MCF 10A (cell line): ENCODE measurements around the gene AUTS2. TPM values are rescaled to one million over a fixed set of nuclear protein-coding genes. Genes with fewer than 3 reads are reported as not detected.

Experiments
- BruUV-seq: library from RNA; stranded (reverse); fragments of 400-500 nt; replicated peaks from 2 replicates; lab custom pipeline; 2021; lab: Mats Ljungman, UMichigan
- CTCF ChIA-PET: fragments of 300-600 bp; sonication (Branson Sonifier 250); formaldehyde crosslinking; extraction: SDS; loops from one replicate; lab custom pipeline; 2021; ENCODE audit warnings: antibody characterized with exemption, inconsistent platforms; lab: Yijun Ruan, JAX
- POLR2A ChIA-PET: fragments of 300-600, 350-650 bp; sonication (Branson Sonifier 250); formaldehyde crosslinking; extraction: SDS; loops from one replicate; lab custom pipeline; 2020; ENCODE audit warnings: antibody characterized with exemption, inconsistent platforms; lab: Yijun Ruan, JAX
- DNase-seq: peaks from one replicate; pipeline ENCODE4 v3.0.0-alpha.2; 2018; ENCODE audit not compliant: unreplicated experiment
- H3K27ac Mint-ChIP-seq: one replicate; pipeline ENCODE4 v1.8.0; 2022; ENCODE audit warnings: mild to moderate bottlenecking, low read depth, mixed read lengths; ENCODE audit not compliant: unreplicated experiment
- H3K27me3 Mint-ChIP-seq: one replicate; pipeline ENCODE4 v1.8.0; 2022; ENCODE audit warnings: mixed read lengths; ENCODE audit not compliant: insufficient read depth, unreplicated experiment
- H3K36me3 Mint-ChIP-seq: one replicate; pipeline ENCODE4 v1.8.0; 2022; ENCODE audit warnings: mild to moderate bottlenecking, moderate library complexity, mixed read lengths; ENCODE audit not compliant: insufficient read depth, unreplicated experiment
- H3K4me1 Mint-ChIP-seq: one replicate; pipeline ENCODE4 v1.8.0; 2022; ENCODE audit warnings: mixed read lengths; ENCODE audit not compliant: insufficient read depth, unreplicated experiment
- H3K4me3 Mint-ChIP-seq: one replicate; pipeline ENCODE4 v1.8.0; 2022; ENCODE audit warnings: mild to moderate bottlenecking, moderate library complexity, mixed read lengths; ENCODE audit not compliant: unreplicated experiment
- H3K9me3 Mint-ChIP-seq: one replicate; pipeline ENCODE4 v1.8.0; 2022; ENCODE audit warnings: mixed read lengths; ENCODE audit not compliant: unreplicated experiment
- intact Hi-C: fragments of 100-400 bp; cut with micrococcal nuclease; formaldehyde crosslinking; loops from 2 replicates; pipeline ENCODE4 v1.14.1; 2022
- total RNA-seq: library from RNA; stranded (reverse); gene quantifications from 2 replicates; pipeline ENCODE4 v1.2.3, GENCODE V29; 2022
- TF ChIP-seq, protein P1 (sequence below): fragments of 200-600 bp; IDR thresholded peaks from one replicate; pipeline ENCODE4 v1.8.0; 2022; ENCODE audit warnings: antibody characterized with exemption, mild to moderate bottlenecking; ENCODE audit not compliant: unreplicated experiment

The AUTS2 gene
- total RNA-seq, 1 experiment from 2014 or later, result 1.3 TPM

DNA sequence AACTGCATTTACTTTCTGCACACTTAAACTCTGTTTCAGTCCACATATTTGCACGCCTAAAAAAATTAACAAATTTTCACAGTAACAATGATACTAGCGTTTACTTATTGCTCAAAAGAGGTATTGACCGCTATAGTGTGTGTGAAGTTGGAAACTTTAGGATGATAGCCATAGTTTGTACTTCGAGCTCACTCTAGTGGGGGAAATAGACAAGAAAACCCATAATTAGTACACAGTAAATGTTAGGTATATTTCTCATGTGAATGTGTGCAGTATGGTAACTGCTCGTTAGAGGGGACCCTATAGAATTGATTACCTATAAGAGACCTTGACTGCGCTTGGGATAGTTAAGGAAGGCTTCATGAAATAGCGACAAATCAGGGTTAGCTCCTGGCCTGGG is 238.4 kb downstream of the AUTS2 start:
- Mint-ChIP-seq H3K4me1 (no peaks in the 10 kb centered on the region), H3K4me3 (no peak overlapping the region), H3K36me3 (no peaks in the 10 kb centered on the region), H3K27me3 (no peaks in the 10 kb centered on the region), H3K27ac (no peak overlapping the region), H3K9me3 (peaks cover 59% of the 10 kb centered on the region)
- intact Hi-C loops, result no loop called here
- CTCF ChIA-PET, result no interaction called here
- POLR2A ChIA-PET, result no interaction called here
- TF ChIP-seq, protein P1, sequence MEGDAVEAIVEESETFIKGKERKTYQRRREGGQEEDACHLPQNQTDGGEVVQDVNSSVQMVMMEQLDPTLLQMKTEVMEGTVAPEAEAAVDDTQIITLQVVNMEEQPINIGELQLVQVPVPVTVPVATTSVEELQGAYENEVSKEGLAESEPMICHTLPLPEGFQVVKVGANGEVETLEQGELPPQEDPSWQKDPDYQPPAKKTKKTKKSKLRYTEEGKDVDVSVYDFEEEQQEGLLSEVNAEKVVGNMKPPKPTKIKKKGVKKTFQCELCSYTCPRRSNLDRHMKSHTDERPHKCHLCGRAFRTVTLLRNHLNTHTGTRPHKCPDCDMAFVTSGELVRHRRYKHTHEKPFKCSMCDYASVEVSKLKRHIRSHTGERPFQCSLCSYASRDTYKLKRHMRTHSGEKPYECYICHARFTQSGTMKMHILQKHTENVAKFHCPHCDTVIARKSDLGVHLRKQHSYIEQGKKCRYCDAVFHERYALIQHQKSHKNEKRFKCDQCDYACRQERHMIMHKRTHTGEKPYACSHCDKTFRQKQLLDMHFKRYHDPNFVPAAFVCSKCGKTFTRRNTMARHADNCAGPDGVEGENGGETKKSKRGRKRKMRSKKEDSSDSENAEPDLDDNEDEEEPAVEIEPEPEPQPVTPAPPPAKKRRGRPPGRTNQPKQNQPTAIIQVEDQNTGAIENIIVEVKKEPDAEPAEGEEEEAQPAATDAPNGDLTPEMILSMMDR, result no peak
- BruUV-seq, result no TSS peak
- DNase-seq, result no peak

DNA sequence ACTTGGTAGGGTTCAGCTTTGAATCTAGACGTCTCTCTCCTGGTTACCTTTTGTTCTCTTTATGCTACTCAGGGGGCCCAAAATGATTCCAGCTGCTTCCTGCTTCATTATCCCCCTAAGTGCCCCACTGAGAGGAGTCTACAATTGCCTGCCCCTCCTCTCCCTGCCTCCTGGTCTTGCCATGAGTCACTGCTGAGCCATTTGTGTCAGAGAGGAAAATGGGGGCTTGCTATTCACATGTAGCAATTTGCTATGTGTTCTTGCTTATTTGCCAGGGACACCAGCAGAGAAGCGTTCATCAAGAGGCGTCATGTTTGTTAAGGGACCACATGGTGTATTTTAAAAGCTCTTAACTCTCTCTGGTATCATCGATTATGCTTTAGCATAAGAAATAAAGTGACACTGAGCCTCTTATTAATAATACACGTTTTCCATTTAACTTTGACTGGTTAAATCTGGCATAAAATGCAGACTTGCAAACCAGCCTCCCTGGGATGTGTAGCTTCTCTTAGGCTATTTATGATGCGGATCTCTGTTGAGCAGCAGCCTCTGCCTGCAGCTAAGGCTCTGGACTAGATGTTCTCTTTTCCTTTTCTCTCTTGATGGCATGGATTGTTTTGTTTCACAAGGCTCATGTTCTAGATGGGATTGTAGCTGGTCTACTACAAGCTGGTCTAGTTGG is 239.3 kb downstream of the AUTS2 start:
- DNase-seq, result no peak
- Mint-ChIP-seq H3K36me3 (no peaks in the 10 kb centered on the region), H3K9me3 (peaks cover 62% of the 10 kb centered on the region), H3K27me3 (no peaks in the 10 kb centered on the region), H3K4me3 (no peak overlapping the region), H3K27ac (no peak overlapping the region), H3K4me1 (no peaks in the 10 kb centered on the region)
- ChIA-PET POLR2A (no interaction called here), CTCF (no interaction called here)
- TF ChIP-seq, protein P1, result no peak
- intact Hi-C loops, result no loop called here
- no TSS peak for BruUV-seq

DNA sequence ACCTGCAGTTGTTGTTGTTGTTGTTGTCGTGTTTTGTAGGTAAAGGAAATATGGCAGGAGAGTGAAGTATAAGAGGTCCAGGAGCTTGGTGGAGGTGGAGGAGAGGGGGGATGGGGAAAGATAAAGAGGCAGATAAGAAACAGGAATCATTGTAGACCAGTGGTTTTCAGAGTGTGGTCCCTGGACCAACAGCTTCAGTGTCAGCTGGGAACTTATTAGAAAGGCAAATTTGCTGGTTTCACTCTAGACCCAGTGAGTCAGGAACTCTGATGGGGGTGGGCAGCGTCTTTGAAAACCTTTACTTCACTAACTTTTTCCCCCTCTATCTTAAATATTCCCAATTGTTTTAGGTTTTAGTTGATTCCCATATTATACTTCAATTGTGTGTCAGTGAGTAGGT is 241.5 kb downstream of the AUTS2 start:
- no peak for DNase-seq
- H3K4me1 Mint-ChIP-seq, result no peaks in the 10 kb centered on the region
- intact Hi-C loops, result no loop called here
- H3K27me3 Mint-ChIP-seq, result no peaks in the 10 kb centered on the region
- ChIA-PET POLR2A (interaction anchor here (0.5 kb wide), 1 partner anchor 1449 kb away, joined by 3 read pairs; no protein-coding TSS in a partner anchor), CTCF (interaction anchor here (0.6 kb wide), 1 partner anchor 855 kb away, joined by 3 read pairs; no protein-coding TSS in a partner anchor)
- no peaks in the 10 kb centered on the region for H3K36me3 Mint-ChIP-seq
- H3K9me3 Mint-ChIP-seq, result peaks cover 67% of the 10 kb centered on the region
- TF ChIP-seq, protein P1, result no peak
- no peak overlapping the region for H3K27ac Mint-ChIP-seq
- BruUV-seq, result no TSS peak
- H3K4me3 Mint-ChIP-seq, result no peak overlapping the region

DNA sequence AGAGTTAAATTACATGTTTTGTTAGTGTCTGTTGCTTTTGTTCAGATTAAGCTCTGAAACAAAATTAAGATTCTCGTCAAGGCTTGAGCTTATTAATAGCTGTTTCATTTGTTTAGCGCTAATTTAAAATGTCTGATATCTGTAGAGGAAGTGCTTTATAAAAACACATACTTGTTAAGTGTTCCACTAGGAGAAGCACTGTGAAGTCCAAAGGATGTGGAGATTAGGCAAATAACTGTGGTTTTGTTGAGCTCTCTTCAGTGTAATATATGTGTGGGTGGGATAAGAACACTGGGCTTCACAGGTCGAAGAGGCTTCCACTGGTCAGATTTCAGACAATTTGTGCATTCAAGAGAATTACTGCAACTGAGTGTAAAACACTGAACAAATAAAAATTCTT is 242.0 kb downstream of the AUTS2 start:
- no peaks in the 10 kb centered on the region for H3K4me1 Mint-ChIP-seq
- ChIA-PET CTCF (interaction anchor here (0.6 kb wide), 3 partner anchors 102 to 855 kb away, joined by 3 to 5 read pairs (median 4); no protein-coding TSS in a partner anchor), POLR2A (no interaction called here)
- no peaks in the 10 kb centered on the region for H3K36me3 Mint-ChIP-seq
- intact Hi-C loops, result no loop called here
- TF ChIP-seq, protein P1, result no peak
- no peak for DNase-seq
- no peak overlapping the region for H3K27ac Mint-ChIP-seq
- H3K27me3 Mint-ChIP-seq, result no peaks in the 10 kb centered on the region
- H3K4me3 Mint-ChIP-seq, result no peak overlapping the region
- peaks cover 63% of the 10 kb centered on the region for H3K9me3 Mint-ChIP-seq
- BruUV-seq, result no TSS peak
